ENCODE measurements around the gene ATP6V1G2. TPM values are rescaled to one million over a fixed set of nuclear protein-coding genes. Genes with fewer than 3 reads are reported as not detected.
"Not testable (repeated sequence)": the region's sequence is repeated elsewhere in the genome, so short reads cannot be mapped to it uniquely, and the experiment has no call there.

ATP6V1G2 gene
- total RNA-seq = 0.42 and 0.59 TPM in 2 replicates

DNA sequence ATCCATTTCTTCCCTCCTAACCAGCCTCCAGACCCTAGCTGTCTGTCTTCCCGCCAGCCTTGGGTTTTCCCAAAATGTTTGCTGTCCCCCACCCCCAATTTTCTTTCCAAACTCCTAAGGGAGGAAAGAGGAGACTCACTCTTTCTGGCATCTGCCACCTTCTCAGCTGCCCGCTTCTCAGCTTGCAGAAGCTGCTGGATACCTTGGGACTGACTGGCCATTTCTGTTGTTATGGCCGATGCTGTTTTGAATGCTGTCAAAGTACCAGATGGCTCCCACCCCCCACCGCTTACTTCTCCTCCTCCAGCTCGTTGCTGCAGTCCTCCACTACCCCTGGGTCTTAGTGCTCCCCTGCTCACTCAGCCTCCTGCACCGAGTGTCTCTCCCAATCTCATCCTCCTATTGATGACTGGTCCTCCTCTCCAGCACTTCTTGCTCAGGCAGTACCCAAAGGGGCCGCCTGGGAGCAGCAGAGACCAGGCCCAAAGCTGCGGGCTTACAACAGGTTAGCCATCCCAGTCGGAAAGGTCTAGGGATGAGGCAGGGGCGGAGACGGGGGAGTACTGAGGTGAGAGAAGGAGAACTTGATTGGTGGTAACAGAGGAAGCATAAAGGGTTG, at the start of gene ATP6V1G2:
TSS of gene ATP6V1G2 (minus strand) at position 270 of the 619 bp plus-strand sequence. CDS start at position 221, 49 bp downstream.
- DNase-seq (ENCODE audit: low read depth, low spot score) = peak; percentile 72

GRCh38 chr6:31592396-31592771, 46.0 kb upstream of the ATP6V1G2 start:
- DNase-seq (ENCODE audit: low read depth, low spot score) = no peak

- not testable (repeated sequence) for DNase-seq (ENCODE audit: low read depth, low spot score)
Measured at GRCh38 chr6:31590691-31591090, 44.3 kb upstream of the ATP6V1G2 start.

GRCh38 chr6:31588871-31589650, 42.7 kb upstream of the ATP6V1G2 start:
- no peak for DNase-seq (ENCODE audit: low read depth, low spot score)

- no peak for DNase-seq (ENCODE audit: low read depth, low spot score)
Measured at GRCh38 chr6:31587791-31588777, 41.7 kb upstream of the ATP6V1G2 start.

DNA sequence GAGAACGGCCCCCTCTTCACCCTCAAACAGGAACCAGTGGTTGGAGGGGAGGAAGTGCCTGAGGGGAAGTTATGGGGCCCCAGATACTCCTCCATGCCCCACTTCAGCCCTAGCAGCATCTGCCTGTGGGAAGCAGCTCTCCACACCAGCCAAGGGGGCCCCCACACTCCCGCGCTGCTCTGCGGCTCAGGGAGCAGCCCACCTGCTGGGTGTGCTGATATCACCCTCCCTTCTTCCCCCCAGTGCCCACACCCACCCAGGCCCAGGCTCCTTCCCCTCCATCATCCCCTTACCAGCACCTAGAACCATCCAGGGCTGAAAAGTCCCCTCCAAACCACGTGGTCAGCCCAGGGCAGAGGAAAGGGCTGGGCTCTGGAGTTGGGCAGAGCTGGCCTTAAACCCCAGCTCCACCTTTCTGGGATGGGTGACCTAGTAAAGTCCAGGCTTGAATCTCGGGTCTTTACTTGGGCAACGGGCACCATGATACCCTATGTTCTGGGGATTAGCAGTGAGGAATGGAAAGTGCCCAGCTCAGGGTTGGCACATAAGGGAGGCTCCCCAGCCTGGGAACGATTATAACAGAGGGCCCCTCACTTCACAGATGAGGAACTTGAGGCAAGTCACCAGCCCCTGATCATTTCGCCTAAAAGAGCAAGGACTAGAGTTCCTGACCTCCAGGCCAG, 40.3 kb upstream of the ATP6V1G2 start:
- no peak for DNase-seq (ENCODE audit: low read depth, low spot score)

DNA sequence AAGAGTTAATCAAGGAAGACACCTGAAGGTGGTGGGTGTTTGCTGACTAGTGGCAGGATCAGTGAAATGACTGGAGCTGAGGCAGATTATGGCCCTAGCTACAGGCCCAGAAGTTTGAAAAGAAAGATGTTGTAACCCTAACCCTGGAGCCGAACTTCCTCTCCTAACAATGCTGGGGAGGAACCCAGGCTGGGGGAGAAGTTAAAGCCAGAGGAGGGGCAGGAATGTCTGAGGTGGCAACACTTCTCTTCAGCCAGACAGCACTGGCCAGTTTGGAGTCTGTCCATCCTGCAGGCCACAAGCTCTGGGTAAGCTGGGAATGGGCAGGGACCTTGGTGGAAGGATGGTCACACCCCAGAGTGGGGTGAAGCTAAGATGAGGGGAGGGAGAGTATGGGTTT, 39.6 kb upstream of the ATP6V1G2 start, which contains the start of gene LST1:
TSS of gene LST1 (plus strand) at position 270 of the 400 bp plus-strand sequence. CDS start 1,023 bp downstream, outside the sequence.
- DNase-seq (ENCODE audit: low read depth, low spot score) = no peak

GRCh38 chr6:31585491-31585890, 39.1 kb upstream of the ATP6V1G2 start:
- no peak for DNase-seq (ENCODE audit: low read depth, low spot score)

DNA sequence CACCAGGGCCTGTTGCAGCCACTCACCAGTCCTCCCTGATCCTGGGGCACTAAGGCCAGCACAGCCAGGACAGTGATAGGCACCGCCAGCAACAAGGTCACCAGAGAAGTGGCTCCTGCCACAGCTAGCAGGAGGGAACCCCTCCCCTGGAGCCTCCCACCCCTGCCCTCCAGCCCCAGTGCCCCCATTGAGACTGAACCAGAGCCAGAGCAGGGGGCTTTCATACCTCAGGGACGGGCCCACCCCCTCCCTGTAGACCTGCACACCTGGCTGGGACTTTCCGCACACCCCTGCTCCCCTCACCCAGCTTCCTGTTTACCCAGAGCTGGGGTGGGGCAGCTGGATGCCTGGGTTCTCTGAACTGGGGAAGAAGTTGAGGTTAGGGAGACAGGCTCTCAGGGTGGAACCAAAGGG, 35.8 kb upstream of the ATP6V1G2 start, which contains the start of gene LTB:
TSS of gene LTB (minus strand) at position 195 of the 414 bp plus-strand sequence. CDS start at position 188, 7 bp downstream.
- no peak for DNase-seq (ENCODE audit: low read depth, low spot score)

DNA sequence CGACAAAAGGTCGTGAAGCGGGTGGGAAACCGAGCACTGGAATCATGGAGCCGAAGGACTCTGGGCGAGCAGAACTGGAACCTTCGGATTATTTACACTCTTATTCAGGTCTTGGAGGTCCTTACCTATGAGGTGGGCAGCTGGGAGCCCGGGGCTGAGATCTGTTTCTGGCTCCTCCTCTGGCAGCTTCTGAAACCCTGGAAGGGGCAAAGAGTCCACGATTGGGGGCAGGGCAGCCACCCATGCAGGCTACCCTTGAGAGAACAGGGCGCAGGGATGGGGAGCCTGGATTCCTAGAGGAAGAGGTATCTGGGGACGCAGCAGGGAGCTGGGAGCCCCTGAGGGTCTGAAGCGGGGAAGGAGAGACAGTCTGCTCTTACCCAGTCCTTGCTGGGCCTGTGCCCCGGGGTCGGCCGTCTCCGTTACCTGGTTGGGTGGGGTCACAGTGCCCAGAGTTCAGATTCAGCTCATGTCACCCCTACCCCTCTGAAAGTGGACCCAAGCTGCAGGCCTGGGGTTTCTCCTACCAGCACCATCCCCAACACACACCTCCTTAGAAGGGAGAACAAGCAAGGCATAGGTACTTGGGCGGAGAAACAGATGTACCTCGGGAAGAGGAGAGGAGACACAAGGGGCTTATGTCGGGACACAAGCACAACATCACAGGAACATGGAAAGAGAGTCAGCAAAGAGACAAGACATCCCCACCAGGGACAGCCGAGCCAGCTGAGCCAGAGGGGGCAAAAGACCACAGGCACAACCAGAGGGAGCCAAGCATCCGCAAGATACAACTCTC, 35.2 kb upstream of the ATP6V1G2 start:
- DNase-seq (ENCODE audit: low read depth, low spot score) = no peak

- DNase-seq (ENCODE audit: low read depth, low spot score) = peak; percentile 56
Measured at GRCh38 chr6:31580807-31581433, 34.5 kb upstream of the ATP6V1G2 start.

DNA sequence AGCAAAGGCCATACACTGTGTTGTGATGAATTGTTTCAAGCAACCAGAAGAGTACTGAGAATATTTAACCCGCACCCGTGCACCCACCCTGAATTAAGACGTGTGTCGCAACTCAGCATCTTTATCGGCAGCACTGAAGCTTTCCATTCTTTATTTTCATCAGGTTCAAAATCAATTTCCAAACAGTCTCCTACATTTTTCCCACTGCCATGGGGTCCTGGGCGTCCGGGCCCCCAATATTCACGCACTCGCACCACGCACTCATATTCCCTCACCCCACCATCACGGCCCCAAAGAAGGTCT, 34.0 kb upstream of the ATP6V1G2 start:
- no peak for DNase-seq (ENCODE audit: low read depth, low spot score)

- no peak for DNase-seq (ENCODE audit: low read depth, low spot score)
Measured at GRCh38 chr6:31579546-31580437, 33.4 kb upstream of the ATP6V1G2 start.

DNA sequence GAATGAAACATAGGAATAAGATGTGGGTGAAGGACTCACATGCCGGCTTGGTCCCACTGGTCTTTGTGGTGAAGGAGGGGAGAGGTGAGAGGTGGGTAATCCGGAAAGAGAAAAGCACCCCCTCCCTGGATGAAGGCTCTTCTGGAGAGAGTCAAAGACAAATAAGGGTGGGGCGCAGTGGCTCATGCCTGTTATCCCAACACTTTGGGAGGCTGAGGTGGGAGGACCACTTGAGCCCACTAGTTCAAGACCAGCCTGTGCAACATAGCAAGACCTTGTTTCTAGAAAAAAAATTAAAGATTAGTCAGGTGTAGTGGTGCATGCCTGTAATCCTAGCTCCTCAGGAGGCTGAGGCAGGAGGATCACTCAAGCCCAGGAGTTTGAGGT, 32.7 kb upstream of the ATP6V1G2 start:
- no peak for DNase-seq (ENCODE audit: low read depth, low spot score)

DNA sequence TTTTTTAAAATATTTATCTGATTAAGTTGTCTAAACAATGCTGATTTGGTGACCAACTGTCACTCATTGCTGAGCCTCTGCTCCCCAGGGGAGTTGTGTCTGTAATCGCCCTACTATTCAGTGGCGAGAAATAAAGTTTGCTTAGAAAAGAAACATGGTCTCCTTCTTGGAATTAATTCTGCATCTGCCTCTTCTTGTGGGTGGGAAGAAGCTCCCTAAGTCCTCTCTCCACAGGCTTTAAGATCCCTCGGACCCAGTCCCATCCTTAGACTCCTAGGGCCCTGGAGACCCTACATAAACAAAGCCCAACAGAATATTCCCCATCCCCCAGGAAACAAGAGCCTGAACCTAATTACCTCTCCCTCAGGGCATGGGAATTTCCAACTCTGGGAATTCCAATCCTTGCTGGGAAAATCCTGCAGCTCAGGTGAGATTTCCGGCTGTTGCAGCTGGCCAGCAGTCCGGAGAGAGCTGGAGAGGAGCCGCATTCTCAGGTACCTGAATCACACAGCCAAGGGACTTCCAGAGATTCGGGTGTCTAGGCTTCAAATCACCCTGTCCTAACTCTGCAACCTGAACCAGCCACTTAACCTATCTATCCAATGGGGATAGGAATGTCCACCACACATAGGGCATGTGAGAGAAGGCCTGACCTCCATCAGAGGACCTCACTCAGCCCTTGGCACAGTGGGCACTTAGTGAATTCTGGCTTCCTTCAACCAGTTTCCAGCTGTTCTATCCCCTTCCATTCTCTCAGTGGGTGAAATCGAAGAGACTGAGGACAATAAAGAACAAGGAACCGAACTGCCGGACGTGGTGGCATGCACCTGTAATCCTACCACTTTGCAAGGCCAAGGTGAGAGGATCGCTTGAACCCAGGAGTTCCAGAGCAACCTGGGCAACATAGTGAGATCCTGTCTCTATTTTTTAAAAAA, 32.0 kb upstream of the ATP6V1G2 start:
- no peak for DNase-seq (ENCODE audit: low read depth, low spot score)

DNA sequence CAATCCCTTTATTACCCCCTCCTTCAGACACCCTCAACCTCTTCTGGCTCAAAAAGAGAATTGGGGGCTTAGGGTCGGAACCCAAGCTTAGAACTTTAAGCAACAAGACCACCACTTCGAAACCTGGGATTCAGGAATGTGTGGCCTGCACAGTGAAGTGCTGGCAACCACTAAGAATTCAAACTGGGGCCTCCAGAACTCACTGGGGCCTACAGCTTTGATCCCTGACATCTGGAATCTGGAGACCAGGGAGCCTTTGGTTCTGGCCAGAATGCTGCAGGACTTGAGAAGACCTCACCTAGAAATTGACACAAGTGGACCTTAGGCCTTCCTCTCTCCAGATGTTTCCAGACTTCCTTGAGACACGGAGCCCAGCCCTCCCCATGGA, 31.2 kb upstream of the ATP6V1G2 start:
- DNase-seq (ENCODE audit: low read depth, low spot score) = no peak

GRCh38 chr6:31576897-31577578, 30.6 kb upstream of the ATP6V1G2 start:
- DNase-seq (ENCODE audit: low read depth, low spot score) = no peak

Data from pulmonary artery endothelial cell (primary cell).